ENCODE data around the gene GPR65. TPM values are rescaled to one million over a fixed set of nuclear protein-coding genes. Genes with fewer than 3 reads are reported as not detected.

Gene GPR65
- total and polyA plus RNA-seq, 2 experiments from 2014 or later, result not detected

DNA sequence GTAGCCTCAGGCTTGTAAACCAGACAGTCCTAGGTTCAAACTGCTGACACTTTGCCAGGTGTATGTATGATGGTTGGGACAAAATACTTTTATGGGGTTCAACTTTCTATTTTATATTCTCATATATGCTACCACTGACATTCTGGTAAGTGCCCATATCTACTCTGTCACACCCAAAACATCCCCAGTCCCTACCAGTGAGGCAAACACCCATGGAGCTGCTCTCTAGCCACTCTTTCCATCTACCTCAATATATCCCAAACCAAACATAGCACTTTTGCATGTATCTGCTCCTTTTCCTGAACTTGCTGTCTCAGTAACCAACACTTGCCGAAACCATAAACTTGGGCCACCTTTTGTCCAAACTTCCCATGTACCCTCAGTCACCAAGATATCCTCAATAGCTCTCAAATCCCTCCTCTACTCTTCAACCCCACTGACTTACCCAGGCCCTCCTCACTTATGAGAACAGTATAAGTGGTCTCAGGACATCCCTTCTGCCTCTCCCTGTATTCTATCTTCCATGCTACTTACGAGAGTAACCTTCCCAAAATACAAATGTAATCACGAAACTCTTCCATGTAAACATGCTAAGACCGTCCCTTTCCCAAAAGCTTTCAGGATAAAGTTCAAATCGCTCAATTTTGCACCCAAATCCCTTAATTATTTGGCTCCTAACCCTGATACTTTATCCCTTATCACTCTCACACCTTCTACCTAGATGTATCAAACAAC is 15.5 kb upstream of the GPR65 start:
- no peak for ATAC-seq
- TF ChIP-seq EZH2 (IDR thresholded peaks at IDR 0.05; ENCODE audit: low read depth, unreplicated experiment), result no peak
- TF ChIP-seq EZH2phosphoT487 (IDR thresholded peaks at IDR 0.05; ENCODE audit: unreplicated experiment), result no peak
- no peak for TF ChIP-seq STAT1 (IDR thresholded peaks at IDR 0.05; ENCODE audit: unreplicated experiment)
- no peak for TF ChIP-seq ZNF114 (CRISPR knock-in tag; IDR thresholded peaks at IDR 0.05)
- no peak for TF ChIP-seq CREB1 (CRISPR knock-in tag; IDR thresholded peaks at IDR 0.05; ENCODE audit: low read depth)
- TF ChIP-seq, protein P1, sequence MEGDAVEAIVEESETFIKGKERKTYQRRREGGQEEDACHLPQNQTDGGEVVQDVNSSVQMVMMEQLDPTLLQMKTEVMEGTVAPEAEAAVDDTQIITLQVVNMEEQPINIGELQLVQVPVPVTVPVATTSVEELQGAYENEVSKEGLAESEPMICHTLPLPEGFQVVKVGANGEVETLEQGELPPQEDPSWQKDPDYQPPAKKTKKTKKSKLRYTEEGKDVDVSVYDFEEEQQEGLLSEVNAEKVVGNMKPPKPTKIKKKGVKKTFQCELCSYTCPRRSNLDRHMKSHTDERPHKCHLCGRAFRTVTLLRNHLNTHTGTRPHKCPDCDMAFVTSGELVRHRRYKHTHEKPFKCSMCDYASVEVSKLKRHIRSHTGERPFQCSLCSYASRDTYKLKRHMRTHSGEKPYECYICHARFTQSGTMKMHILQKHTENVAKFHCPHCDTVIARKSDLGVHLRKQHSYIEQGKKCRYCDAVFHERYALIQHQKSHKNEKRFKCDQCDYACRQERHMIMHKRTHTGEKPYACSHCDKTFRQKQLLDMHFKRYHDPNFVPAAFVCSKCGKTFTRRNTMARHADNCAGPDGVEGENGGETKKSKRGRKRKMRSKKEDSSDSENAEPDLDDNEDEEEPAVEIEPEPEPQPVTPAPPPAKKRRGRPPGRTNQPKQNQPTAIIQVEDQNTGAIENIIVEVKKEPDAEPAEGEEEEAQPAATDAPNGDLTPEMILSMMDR (conservative IDR thresholded peaks at IDR 0.05; ENCODE audit: low read depth in 2 of 2), result no peak
- TF ChIP-seq NANOG (IDR thresholded peaks at IDR 0.05; ENCODE audit: borderline replicate concordance), result no peak
- TF ChIP-seq POLR2AphosphoS5 (IDR thresholded peaks at IDR 0.05; ENCODE audit: low read depth), result no peak
- TF ChIP-seq, protein P2, sequence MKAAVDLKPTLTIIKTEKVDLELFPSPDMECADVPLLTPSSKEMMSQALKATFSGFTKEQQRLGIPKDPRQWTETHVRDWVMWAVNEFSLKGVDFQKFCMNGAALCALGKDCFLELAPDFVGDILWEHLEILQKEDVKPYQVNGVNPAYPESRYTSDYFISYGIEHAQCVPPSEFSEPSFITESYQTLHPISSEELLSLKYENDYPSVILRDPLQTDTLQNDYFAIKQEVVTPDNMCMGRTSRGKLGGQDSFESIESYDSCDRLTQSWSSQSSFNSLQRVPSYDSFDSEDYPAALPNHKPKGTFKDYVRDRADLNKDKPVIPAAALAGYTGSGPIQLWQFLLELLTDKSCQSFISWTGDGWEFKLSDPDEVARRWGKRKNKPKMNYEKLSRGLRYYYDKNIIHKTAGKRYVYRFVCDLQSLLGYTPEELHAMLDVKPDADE (IDR thresholded peaks at IDR 0.05), result no peak
- TF ChIP-seq, protein P3, sequence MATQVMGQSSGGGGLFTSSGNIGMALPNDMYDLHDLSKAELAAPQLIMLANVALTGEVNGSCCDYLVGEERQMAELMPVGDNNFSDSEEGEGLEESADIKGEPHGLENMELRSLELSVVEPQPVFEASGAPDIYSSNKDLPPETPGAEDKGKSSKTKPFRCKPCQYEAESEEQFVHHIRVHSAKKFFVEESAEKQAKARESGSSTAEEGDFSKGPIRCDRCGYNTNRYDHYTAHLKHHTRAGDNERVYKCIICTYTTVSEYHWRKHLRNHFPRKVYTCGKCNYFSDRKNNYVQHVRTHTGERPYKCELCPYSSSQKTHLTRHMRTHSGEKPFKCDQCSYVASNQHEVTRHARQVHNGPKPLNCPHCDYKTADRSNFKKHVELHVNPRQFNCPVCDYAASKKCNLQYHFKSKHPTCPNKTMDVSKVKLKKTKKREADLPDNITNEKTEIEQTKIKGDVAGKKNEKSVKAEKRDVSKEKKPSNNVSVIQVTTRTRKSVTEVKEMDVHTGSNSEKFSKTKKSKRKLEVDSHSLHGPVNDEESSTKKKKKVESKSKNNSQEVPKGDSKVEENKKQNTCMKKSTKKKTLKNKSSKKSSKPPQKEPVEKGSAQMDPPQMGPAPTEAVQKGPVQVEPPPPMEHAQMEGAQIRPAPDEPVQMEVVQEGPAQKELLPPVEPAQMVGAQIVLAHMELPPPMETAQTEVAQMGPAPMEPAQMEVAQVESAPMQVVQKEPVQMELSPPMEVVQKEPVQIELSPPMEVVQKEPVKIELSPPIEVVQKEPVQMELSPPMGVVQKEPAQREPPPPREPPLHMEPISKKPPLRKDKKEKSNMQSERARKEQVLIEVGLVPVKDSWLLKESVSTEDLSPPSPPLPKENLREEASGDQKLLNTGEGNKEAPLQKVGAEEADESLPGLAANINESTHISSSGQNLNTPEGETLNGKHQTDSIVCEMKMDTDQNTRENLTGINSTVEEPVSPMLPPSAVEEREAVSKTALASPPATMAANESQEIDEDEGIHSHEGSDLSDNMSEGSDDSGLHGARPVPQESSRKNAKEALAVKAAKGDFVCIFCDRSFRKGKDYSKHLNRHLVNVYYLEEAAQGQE (IDR thresholded peaks at IDR 0.05; ENCODE audit: unreplicated experiment), result no peak
- TF ChIP-seq, protein P4, sequence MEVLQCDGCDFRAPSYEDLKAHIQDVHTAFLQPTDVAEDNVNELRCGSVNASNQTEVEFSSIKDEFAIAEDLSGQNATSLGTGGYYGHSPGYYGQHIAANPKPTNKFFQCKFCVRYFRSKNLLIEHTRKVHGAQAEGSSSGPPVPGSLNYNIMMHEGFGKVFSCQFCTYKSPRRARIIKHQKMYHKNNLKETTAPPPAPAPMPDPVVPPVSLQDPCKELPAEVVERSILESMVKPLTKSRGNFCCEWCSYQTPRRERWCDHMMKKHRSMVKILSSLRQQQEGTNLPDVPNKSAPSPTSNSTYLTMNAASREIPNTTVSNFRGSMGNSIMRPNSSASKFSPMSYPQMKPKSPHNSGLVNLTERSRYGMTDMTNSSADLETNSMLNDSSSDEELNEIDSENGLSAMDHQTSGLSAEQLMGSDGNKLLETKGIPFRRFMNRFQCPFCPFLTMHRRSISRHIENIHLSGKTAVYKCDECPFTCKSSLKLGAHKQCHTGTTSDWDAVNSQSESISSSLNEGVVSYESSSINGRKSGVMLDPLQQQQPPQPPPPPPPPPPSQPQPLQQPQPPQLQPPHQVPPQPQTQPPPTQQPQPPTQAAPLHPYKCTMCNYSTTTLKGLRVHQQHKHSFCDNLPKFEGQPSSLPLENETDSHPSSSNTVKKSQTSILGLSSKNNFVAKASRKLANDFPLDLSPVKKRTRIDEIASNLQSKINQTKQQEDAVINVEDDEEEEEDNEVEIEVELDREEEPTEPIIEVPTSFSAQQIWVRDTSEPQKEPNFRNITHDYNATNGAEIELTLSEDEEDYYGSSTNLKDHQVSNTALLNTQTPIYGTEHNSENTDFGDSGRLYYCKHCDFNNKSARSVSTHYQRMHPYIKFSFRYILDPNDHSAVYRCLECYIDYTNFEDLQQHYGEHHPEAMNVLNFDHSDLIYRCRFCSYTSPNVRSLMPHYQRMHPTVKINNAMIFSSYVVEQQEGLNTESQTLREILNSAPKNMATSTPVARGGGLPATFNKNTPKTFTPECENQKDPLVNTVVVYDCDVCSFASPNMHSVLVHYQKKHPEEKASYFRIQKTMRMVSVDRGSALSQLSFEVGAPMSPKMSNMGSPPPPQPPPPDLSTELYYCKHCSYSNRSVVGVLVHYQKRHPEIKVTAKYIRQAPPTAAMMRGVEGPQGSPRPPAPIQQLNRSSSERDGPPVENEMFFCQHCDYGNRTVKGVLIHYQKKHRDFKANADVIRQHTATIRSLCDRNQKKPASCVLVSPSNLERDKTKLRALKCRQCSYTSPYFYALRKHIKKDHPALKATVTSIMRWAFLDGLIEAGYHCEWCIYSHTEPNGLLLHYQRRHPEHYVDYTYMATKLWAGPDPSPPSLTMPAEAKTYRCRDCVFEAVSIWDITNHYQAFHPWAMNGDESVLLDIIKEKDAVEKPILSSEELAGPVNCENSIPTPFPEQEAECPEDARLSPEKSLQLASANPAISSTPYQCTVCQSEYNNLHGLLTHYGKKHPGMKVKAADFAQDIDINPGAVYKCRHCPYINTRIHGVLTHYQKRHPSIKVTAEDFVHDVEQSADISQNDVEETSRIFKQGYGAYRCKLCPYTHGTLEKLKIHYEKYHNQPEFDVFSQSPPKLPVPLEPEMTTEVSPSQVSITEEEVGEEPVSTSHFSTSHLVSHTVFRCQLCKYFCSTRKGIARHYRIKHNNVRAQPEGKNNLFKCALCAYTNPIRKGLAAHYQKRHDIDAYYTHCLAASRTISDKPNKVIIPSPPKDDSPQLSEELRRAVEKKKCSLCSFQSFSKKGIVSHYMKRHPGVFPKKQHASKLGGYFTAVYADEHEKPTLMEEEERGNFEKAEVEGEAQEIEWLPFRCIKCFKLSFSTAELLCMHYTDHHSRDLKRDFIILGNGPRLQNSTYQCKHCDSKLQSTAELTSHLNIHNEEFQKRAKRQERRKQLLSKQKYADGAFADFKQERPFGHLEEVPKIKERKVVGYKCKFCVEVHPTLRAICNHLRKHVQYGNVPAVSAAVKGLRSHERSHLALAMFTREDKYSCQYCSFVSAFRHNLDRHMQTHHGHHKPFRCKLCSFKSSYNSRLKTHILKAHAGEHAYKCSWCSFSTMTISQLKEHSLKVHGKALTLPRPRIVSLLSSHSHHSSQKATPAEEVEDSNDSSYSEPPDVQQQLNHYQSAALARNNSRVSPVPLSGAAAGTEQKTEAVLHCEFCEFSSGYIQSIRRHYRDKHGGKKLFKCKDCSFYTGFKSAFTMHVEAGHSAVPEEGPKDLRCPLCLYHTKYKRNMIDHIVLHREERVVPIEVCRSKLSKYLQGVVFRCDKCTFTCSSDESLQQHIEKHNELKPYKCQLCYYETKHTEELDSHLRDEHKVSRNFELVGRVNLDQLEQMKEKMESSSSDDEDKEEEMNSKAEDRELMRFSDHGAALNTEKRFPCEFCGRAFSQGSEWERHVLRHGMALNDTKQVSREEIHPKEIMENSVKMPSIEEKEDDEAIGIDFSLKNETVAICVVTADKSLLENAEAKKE (CRISPR knock-in tag; IDR thresholded peaks at IDR 0.05), result no peak
- TF ChIP-seq ZNF331 (CRISPR knock-in tag; IDR thresholded peaks at IDR 0.05; ENCODE audit: low read depth), result no peak
- no peak for TF ChIP-seq JUNB (IDR thresholded peaks at IDR 0.05; ENCODE audit: unreplicated experiment)
- no peaks in the 10 kb centered on the region for H3K36me3 ChIP-seq (ENCODE audit: insufficient read depth)

More for the DNA sequence above, 15.5 kb upstream of the GPR65 start:
- H3K4me1 Mint-ChIP-seq, result peaks cover 16% of the 10 kb centered on the region
- Histone ChIP-seq H3K9me2 (ENCODE audit: insufficient read depth) (no peaks in the 10 kb centered on the region; the same call in 1 of the 2 replicates), H3K4me1 (ENCODE audit: insufficient read depth) (peaks cover 5% of the 10 kb centered on the region; the same call in 1 of the 2 replicates), H3K79me2 (replicated peaks; ENCODE audit: insufficient read depth) (no peaks in the 10 kb centered on the region), H3K27me3 (ENCODE audit: insufficient read depth) (no peaks in the 10 kb centered on the region), H3K4me2 (no peak overlapping the region), H3K27ac (ENCODE audit: low read depth) (no peak overlapping the region), H3K4me3 (no peak overlapping the region), H3F3A (replicated peaks; ENCODE audit: low read depth) (0 out of 2 replicates have a peak, but pooled peaks cover 2% of the 10 kb centered on the region), H4K20me1 (replicated peaks; ENCODE audit: insufficient read depth) (no peaks in the 10 kb centered on the region), H2AFZ (no peak overlapping the region)
- no peak for DNase-seq (ENCODE audit: low spot score)
- no peak overlapping the region for H3K4me3 Mint-ChIP-seq
- H3K27ac Mint-ChIP-seq, result no peak overlapping the region
- H3K27me3 Mint-ChIP-seq (ENCODE audit: insufficient read depth, low read depth, poor library complexity), result peaks cover 7% of the 10 kb centered on the region
- H3K9me3 Mint-ChIP-seq, result no peaks in the 10 kb centered on the region; the same call in 2 of the 3 replicates
- H3K36me3 Mint-ChIP-seq (ENCODE audit: low read depth), result no peaks in the 10 kb centered on the region

All from GM23338 (cell line).